K562 treated with DMSO at 1 percent for 48 hours (cell line): ENCODE measurements around the gene PTGFRN. TPM values are rescaled to one million over a fixed set of nuclear protein-coding genes. Genes with fewer than 3 reads are reported as not detected.

ENCODE experiments used
- total RNA-seq: library from RNA; unstranded; fragments of 300-600 nt; gene quantifications from 2 replicates; pipeline ENCODE4 v1.2.3, GENCODE V29; 2022; ENCODE audit warnings: low replicate concordance; ENCODE audit errors: extremely low read depth

PTGFRN gene
- total RNA-seq: not detected in 2 replicates

GRCh38 chr1:116909512-116910378 is at the start of gene PTGFRN:
PTGFRN (plus strand) TSS chr1:116909916; CDS start chr1:116910204, 288 bp downstream.

GRCh38 chr1:117001254-117001927 is 91.7 kb downstream of the PTGFRN start, which contains the start of gene CD101:
CD101 (plus strand) TSS chr1:117001760; CDS start chr1:117001818, 58 bp downstream.

Other genes starting within 250 kb of the PTGFRN start
- not detected in 2 replicates for gene IGSF3, start 242.2 kb upstream of the PTGFRN start, total RNA-seq
- gene CD2, start 155.5 kb upstream of the PTGFRN start, total RNA-seq: not detected in 2 replicates
- gene CD101, start 91.8 kb downstream of the PTGFRN start, total RNA-seq: not detected in 2 replicates
- gene TTF2, start 150.4 kb downstream of the PTGFRN start, total RNA-seq: not detected in 2 replicates
- not detected in 2 replicates for gene TRIM45, start 211.8 kb downstream of the PTGFRN start, total RNA-seq